AG04449 (cell line): Measurements from ENCODE around the gene AFF3.

Experiments
- CTCF ChIA-PET: fragments of 350-600 bp; formaldehyde crosslinking; extraction: SDS; loops from one replicate; lab custom pipeline; 2021; ENCODE audit warnings: antibody characterized with exemption; lab: Yijun Ruan, JAX
- POLR2A ChIA-PET: fragments of 400-600, 350-600 bp; formaldehyde crosslinking; extraction: SDS; loops from one replicate; lab custom pipeline; 2020; ENCODE audit warnings: antibody characterized with exemption, inconsistent platforms; lab: Yijun Ruan, JAX
- DNase-seq: peaks from one replicate; pipeline ENCODE4 v3.0.0-alpha.2; 2010; ENCODE audit warnings: low read depth, low spot score
- H3K4me3 ChIP-seq: 2 replicates; pipeline ENCODE4 v1.5.1; 2011; ENCODE audit warnings: low read depth, mild to moderate bottlenecking, control low read depth, low read length
- TF ChIP-seq, protein P1 (sequence below): IDR thresholded peaks from one replicate; pipeline ENCODE4 v1.5.1; 2011; ENCODE audit warnings: mild to moderate bottlenecking, moderate library complexity, low read length, control low read depth, inconsistent platforms; ENCODE audit not compliant: insufficient read depth; ENCODE audit errors: missing control alignments

Gene AFF3

GRCh38 chr2:99877963-99878362 lies 264.4 kb downstream of the AFF3 start:
- POLR2A ChIA-PET = no interaction called here
- CTCF ChIA-PET = no interaction called here
- no peak for DNase-seq

GRCh38 chr2:99876956-99877355 lies 265.4 kb downstream of the AFF3 start:
- DNase-seq = no peak
- POLR2A ChIA-PET = no interaction called here
- H3K4me3 ChIP-seq = no peak overlapping the region
- CTCF ChIA-PET = no interaction called here
- TF ChIP-seq, protein P1, sequence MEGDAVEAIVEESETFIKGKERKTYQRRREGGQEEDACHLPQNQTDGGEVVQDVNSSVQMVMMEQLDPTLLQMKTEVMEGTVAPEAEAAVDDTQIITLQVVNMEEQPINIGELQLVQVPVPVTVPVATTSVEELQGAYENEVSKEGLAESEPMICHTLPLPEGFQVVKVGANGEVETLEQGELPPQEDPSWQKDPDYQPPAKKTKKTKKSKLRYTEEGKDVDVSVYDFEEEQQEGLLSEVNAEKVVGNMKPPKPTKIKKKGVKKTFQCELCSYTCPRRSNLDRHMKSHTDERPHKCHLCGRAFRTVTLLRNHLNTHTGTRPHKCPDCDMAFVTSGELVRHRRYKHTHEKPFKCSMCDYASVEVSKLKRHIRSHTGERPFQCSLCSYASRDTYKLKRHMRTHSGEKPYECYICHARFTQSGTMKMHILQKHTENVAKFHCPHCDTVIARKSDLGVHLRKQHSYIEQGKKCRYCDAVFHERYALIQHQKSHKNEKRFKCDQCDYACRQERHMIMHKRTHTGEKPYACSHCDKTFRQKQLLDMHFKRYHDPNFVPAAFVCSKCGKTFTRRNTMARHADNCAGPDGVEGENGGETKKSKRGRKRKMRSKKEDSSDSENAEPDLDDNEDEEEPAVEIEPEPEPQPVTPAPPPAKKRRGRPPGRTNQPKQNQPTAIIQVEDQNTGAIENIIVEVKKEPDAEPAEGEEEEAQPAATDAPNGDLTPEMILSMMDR = no peak

More at GRCh38 chr2:99877963-99878362, 264.4 kb downstream of the AFF3 start:
- H3K4me3 ChIP-seq = no peak overlapping the region
- TF ChIP-seq, protein P1 = no peak

DNA sequence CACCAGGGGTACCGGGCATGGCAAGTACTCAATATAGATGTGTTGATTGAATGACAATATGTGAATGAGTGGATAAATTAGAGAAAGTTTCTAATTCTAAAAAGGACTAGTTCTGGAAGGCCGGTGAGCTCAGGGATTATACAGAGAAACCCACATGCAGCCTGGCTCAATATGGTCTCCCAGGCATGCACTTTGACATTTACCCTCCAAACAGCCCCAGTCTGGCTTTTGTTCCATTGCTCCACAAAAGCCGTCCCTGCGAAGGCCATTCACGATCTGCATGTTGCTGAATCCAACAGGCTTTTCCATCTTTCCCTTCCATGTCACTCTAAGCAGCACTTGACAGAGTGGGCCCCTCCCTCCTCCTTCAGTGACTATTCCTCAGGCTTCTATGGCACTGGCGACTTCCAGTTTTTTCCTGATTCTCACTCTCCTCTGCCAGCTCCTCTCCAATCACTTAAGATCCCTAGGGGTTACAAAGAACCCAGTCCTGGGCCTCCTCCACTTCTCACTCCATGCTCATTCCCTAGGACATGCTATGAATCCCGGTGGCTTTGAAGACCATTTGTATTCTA lies 266.7 kb downstream of the AFF3 start:
- CTCF ChIA-PET = interaction anchor here (1.0 kb wide), 1 partner anchor 8 kb away, joined by 3 read pairs; no protein-coding TSS in a partner anchor
- TF ChIP-seq, protein P1 = no peak
- DNase-seq = no peak
- POLR2A ChIA-PET = no interaction called here
- no peak overlapping the region for H3K4me3 ChIP-seq

- no peak for DNase-seq
- ChIA-PET POLR2A (no interaction called here), CTCF (no interaction called here)
- H3K4me3 ChIP-seq = no peak overlapping the region
- TF ChIP-seq, protein P1 = no peak
Observed at GRCh38 chr2:99868260-99868659, 274.1 kb downstream of the AFF3 start.

- no peak for DNase-seq
- H3K4me3 ChIP-seq = no peak overlapping the region
- ChIA-PET CTCF (interaction anchor here (1.1 to 1.2 kb wide), 2 partner anchors 8 to 13 kb away, joined by 3 read pairs; no protein-coding TSS in a partner anchor), POLR2A (no interaction called here)
- TF ChIP-seq, protein P1 = no peak
Observed at GRCh38 chr2:99867770-99868169, 274.6 kb downstream of the AFF3 start.

- ChIA-PET POLR2A (interaction anchor here (0.8 to 1.6 kb wide), 3 partner anchors 13 to 16 kb away, joined by 3 to 5 read pairs (median 5); no protein-coding TSS in a partner anchor), CTCF (interaction anchor here (1.4 to 2.1 kb wide), 2 partner anchors 168 to 306 kb away, joined by 3 to 8 read pairs; no protein-coding TSS in a partner anchor)
- no peak for DNase-seq
- H3K4me3 ChIP-seq = no peak overlapping the region
- TF ChIP-seq, protein P1 = no peak
Observed at GRCh38 chr2:99865818-99866676, 276.3 kb downstream of the AFF3 start.
